Liver (tissue), 9 donors: ENCODE data around the gene SBF2. TPM values are rescaled to one million over a fixed set of nuclear protein-coding genes. Genes with fewer than 3 reads are reported as not detected.

Experiments
- DNase-seq: peaks from one replicate; pipeline ENCODE4 v3.0.0-alpha.2; 2017; ENCODE audit warnings: low spot score
- H3K27ac ChIP-seq, 2 donors: one replicate each; pipeline ENCODE4 v1.7.0; 2013; ENCODE audit warnings: inconsistent platforms in 2 of 2, low read length in 2 of 2, control low read depth in 1 of 2, low read depth in 1 of 2, mild to moderate bottlenecking in 1 of 2
- H3K27me3 ChIP-seq, 4 donors: one replicate each; pipeline versions ENCODE4 v1.6.1 to v1.7.0; 2013; ENCODE audit warnings: low read length in 3 of 4, inconsistent platforms in 1 of 4, mild to moderate bottlenecking in 1 of 4, moderate library complexity in 1 of 4; ENCODE audit not compliant: control insufficient read depth in 4 of 4, insufficient read depth in 4 of 4
- H3K36me3 ChIP-seq, 4 donors: one replicate each; pipeline versions ENCODE4 v1.6.1 to v1.7.0; 2013; ENCODE audit warnings: low read length in 3 of 4, mild to moderate bottlenecking in 3 of 4, low read depth in 1 of 4, moderate library complexity in 1 of 4; ENCODE audit not compliant: control insufficient read depth in 4 of 4, insufficient read depth in 3 of 4
- H3K4me1 ChIP-seq, 4 donors: one replicate each; pipeline versions ENCODE4 v1.6.1 to v1.7.0; 2013; ENCODE audit warnings: low read length in 3 of 4, mild to moderate bottlenecking in 3 of 4, moderate library complexity in 1 of 4; ENCODE audit not compliant: control insufficient read depth in 4 of 4, insufficient read depth in 4 of 4
- H3K4me3 ChIP-seq, 3 donors: one replicate each; pipeline versions ENCODE4 v1.6.1 to v1.7.0; 2013; ENCODE audit warnings: low read length in 3 of 3, control low read depth in 1 of 3, low read depth in 1 of 3, mild to moderate bottlenecking in 1 of 3
- H3K9ac ChIP-seq, 2 donors: one replicate each; pipeline ENCODE4 v1.7.0; 2013; ENCODE audit warnings: low read length in 2 of 2, mild to moderate bottlenecking in 2 of 2, moderate library complexity in 2 of 2, control low read depth in 1 of 2, low read depth in 1 of 2
- H3K9me3 ChIP-seq, 4 donors: one replicate each; pipeline versions ENCODE4 v1.6.1 to v1.7.0; 2013; ENCODE audit warnings: low read length in 3 of 4; ENCODE audit not compliant: control insufficient read depth in 4 of 4
- ATF3 ChIP-seq: IDR thresholded peaks from 2 replicates; pipeline ENCODE4 v1.6.1; 2016; ENCODE audit warnings: antibody characterized with exemption
- CTCF ChIP-seq: fragments of 150-350 bp; IDR thresholded peaks from 2 replicates; pipeline ENCODE4 v1.5.1; 2017; ENCODE audit warnings: improper control_type of control experiment, low read depth, low read length; ENCODE audit not compliant: missing input control
- EGR1 ChIP-seq, 2 donors: IDR thresholded peaks; 2 replicates each; pipeline ENCODE4 v1.6.1; 2016 to 2018; ENCODE audit warnings: antibody characterized with exemption in 2 of 2, low read depth in 2 of 2
- FOXA1 ChIP-seq: IDR thresholded peaks from 2 replicates; pipeline ENCODE4 v1.6.1; 2016; ENCODE audit warnings: antibody characterized with exemption
- GABPA ChIP-seq, 2 donors: IDR thresholded peaks in 1 of 2; conservative IDR thresholded peaks in 1 of 2; 2 replicates each; pipeline ENCODE4 v1.6.1; 2016; ENCODE audit warnings: antibody characterized with exemption in 2 of 2, mild to moderate bottlenecking in 1 of 2, moderate library complexity in 1 of 2
- HNF4A ChIP-seq, 2 donors: conservative IDR thresholded peaks; 2 replicates each; pipeline ENCODE4 v1.6.1; 2016; ENCODE audit warnings: antibody characterized with exemption in 2 of 2, mild to moderate bottlenecking in 2 of 2
- HNF4G ChIP-seq: IDR thresholded peaks from 2 replicates; pipeline ENCODE4 v1.6.1; 2016; ENCODE audit warnings: antibody characterized with exemption
- JUND ChIP-seq, 2 donors: IDR thresholded peaks; 2 replicates each; pipeline ENCODE4 v1.6.1; 2016; ENCODE audit warnings: antibody characterized with exemption in 2 of 2
- MAX ChIP-seq: IDR thresholded peaks from 2 replicates; pipeline ENCODE4 v1.6.1; 2016; ENCODE audit warnings: antibody characterized with exemption
- NR2F2 ChIP-seq: IDR thresholded peaks from 2 replicates; pipeline ENCODE4 v1.6.1; 2016; ENCODE audit warnings: antibody characterized with exemption
- RAD21 ChIP-seq, 2 donors: IDR thresholded peaks; 2 replicates each; pipeline ENCODE4 v1.6.1; 2016; ENCODE audit warnings: antibody characterized with exemption in 2 of 2, mild to moderate bottlenecking in 2 of 2
- REST ChIP-seq: IDR thresholded peaks from 2 replicates; pipeline ENCODE4 v1.6.1; 2016; ENCODE audit warnings: antibody characterized with exemption, mild to moderate bottlenecking
- RXRA ChIP-seq, 2 donors: IDR thresholded peaks; 2 replicates each; pipeline ENCODE4 v1.6.1; 2017 to 2018; ENCODE audit warnings: antibody characterized with exemption in 2 of 2, mild to moderate bottlenecking in 1 of 2
- SP1 ChIP-seq: IDR thresholded peaks from 2 replicates; pipeline ENCODE4 v1.6.1; 2018; ENCODE audit warnings: antibody characterized with exemption, mild to moderate bottlenecking
- TAF1 ChIP-seq: conservative IDR thresholded peaks from 2 replicates; pipeline ENCODE4 v1.6.1; 2016; ENCODE audit warnings: antibody characterized with exemption, mild to moderate bottlenecking
- YY1 ChIP-seq: IDR thresholded peaks from 2 replicates; pipeline ENCODE4 v1.6.1; 2016; ENCODE audit warnings: antibody characterized with exemption, mild to moderate bottlenecking
- ZBTB33 ChIP-seq: IDR thresholded peaks from 2 replicates; pipeline ENCODE4 v1.6.1; 2016; ENCODE audit warnings: antibody characterized with exemption
- WGBS: extraction: QIAGEN DNeasy Blood & Tissue Kit; methylation state at CpG from one replicate; pipeline ENCODE4 v1.1.7; 2013; 5-methylcytosine and 5-hydroxymethylcytosine counted together
- polyA plus RNA-seq, 2 donors: library from polyadenylated mRNA; stranded (reverse) in 1 of 2; unstranded in 1 of 2; fragments of 200-250 nt in 1 of 2; fragments of >200 nt in 1 of 2; fragmentation: Nextera tagmentation in 1 of 2; extraction: Ambion mirVana in 1 of 2; gene quantifications; one replicate each; pipeline versions ENCODE4 v1.2.1 to v1.2.3, GENCODE V29; 2013 to 2015
- total RNA-seq, 2 donors: library from RNA; depleted of rRNA; stranded (reverse); fragments of >200 nt; gene quantifications; one replicate each; pipeline ENCODE4 v1.2.3, GENCODE V29; 2014
- donor health status: healthy.
- donor health status: healthy.
- donor health status: healthy.
- donor health status: healthy.
- donor health status: healthy.

SBF2 gene
- total and polyA plus RNA-seq, 4 donors, result 7.5 to 31.3 (median 14.7) TPM

GRCh38 chr11:10261821-10262220 is 32.2 kb downstream of the SBF2 start:
- H3K36me3 ChIP-seq, result no peaks in the 10 kb centered on the region
- no peaks in the 10 kb centered on the region for H3K9me3 ChIP-seq
- no peak for TF ChIP-seq RAD21 (IDR thresholded peaks at IDR 0.05)
- TF ChIP-seq EGR1 (IDR thresholded peaks at IDR 0.05; ENCODE audit: low read depth in 2 of 2), result no peak
- no peak for TF ChIP-seq CTCF
- no peak for TF ChIP-seq NR2F2
- no peak for TF ChIP-seq GABPA (IDR thresholded peaks at IDR 0.05 in 1 of 2, conservative IDR thresholded peaks at IDR 0.05 in 1 of 2)
- TF ChIP-seq REST, result no peak
- TF ChIP-seq MAX, result no peak
- no peak for TF ChIP-seq JUND (IDR thresholded peaks at IDR 0.05)
- no peak for TF ChIP-seq ATF3
- no peak for TF ChIP-seq YY1
- TF ChIP-seq FOXA1, result no peak
- no peak for TF ChIP-seq HNF4A (conservative IDR thresholded peaks at IDR 0.05)
- TF ChIP-seq RXRA (IDR thresholded peaks at IDR 0.05), result no peak
- no peak overlapping the region for H3K27ac ChIP-seq
- no peaks in the 10 kb centered on the region for H3K27me3 ChIP-seq
- H3K9ac ChIP-seq, result no peak overlapping the region
- no peak for DNase-seq
- no peak overlapping the region for H3K4me3 ChIP-seq
- H3K4me1 ChIP-seq, result peaks cover 0 to 2% (median 0%) of the 10 kb centered on the region in 4 donors

- H3K27me3 ChIP-seq, result no peaks in the 10 kb centered on the region
- no peaks in the 10 kb centered on the region for H3K36me3 ChIP-seq
- WGBS, result 97% methylated on average over 4 of the region's 4 CpGs
- no peak overlapping the region for H3K4me3 ChIP-seq
- H3K9me3 ChIP-seq, result no peaks in the 10 kb centered on the region
- peaks cover 0 to 2% (median 0%) of the 10 kb centered on the region in 4 donors for H3K4me1 ChIP-seq
- no peak overlapping the region for H3K27ac ChIP-seq
- no peak for DNase-seq
- no peak overlapping the region for H3K9ac ChIP-seq
- no peak for TF ChIP-seq REST
- no peak for TF ChIP-seq RXRA (IDR thresholded peaks at IDR 0.05)
- TF ChIP-seq TAF1, result no peak
- no peak for TF ChIP-seq YY1
- no peak for TF ChIP-seq SP1
- TF ChIP-seq RAD21 (IDR thresholded peaks at IDR 0.05), result no peak
- TF ChIP-seq JUND (IDR thresholded peaks at IDR 0.05), result no peak
- no peak for TF ChIP-seq NR2F2
- TF ChIP-seq CTCF, result no peak
- no peak for TF ChIP-seq ATF3
- no peak for TF ChIP-seq ZBTB33
- TF ChIP-seq FOXA1, result no peak
- no peak for TF ChIP-seq EGR1 (IDR thresholded peaks at IDR 0.05; ENCODE audit: low read depth in 2 of 2)
- TF ChIP-seq GABPA (IDR thresholded peaks at IDR 0.05 in 1 of 2, conservative IDR thresholded peaks at IDR 0.05 in 1 of 2), result no peak
- TF ChIP-seq HNF4G, result no peak
Measured at GRCh38 chr11:10257478-10257877, 36.5 kb downstream of the SBF2 start.
